Endothelial cell of umbilical vein (primary cell): Measurements from ENCODE around the gene SPATA6L. TPM values are rescaled to one million over a fixed set of nuclear protein-coding genes. Genes with fewer than 3 reads are reported as not detected.

Experiments used
- BruUV-seq: library from RNA; stranded (reverse); fragments of 400-500 nt; replicated peaks from 2 replicates; lab custom pipeline; 2021; lab: Mats Ljungman, UMichigan
- CTCF ChIA-PET: fragments of 300-600, 350-600 bp; sonication (Branson Sonifier 250); formaldehyde crosslinking; loops from one replicate; lab custom pipeline; 2021; ENCODE audit warnings: antibody characterized with exemption, inconsistent platforms; lab: Charles Lee
- POLR2A ChIA-PET: fragments of 300-600, 350-600 bp; sonication (Branson Sonifier 250); formaldehyde crosslinking; loops from one replicate; lab custom pipeline; 2021; ENCODE audit warnings: antibody characterized with exemption, inconsistent platforms; lab: Charles Lee
- DNase-seq: peaks from one replicate; pipeline ENCODE4 v3.0.0-alpha.2; 2011; ENCODE audit warnings: low read depth, low spot score
- FAIRE-seq: peaks from 2 replicates; lab custom pipeline; 2011; peaks lifted over from hg19 to GRCh38; lab: Jason Lieb, UNC
- H2AFZ ChIP-seq: 2 replicates; pipeline ENCODE4 v1.6.0; 2012; ENCODE audit warnings: low read depth, low read length, control low read depth, inconsistent platforms
- H3K27ac ChIP-seq: 2 replicates; pipeline ENCODE4 v1.5.1; 2011; ENCODE audit warnings: low read depth, mild to moderate bottlenecking, control low read depth, low read length, moderate library complexity; ENCODE audit not compliant: insufficient read depth
- H3K27me3 ChIP-seq, 2 experiments: 2 replicates each; pipeline versions ENCODE4 v1.6.0 to v1.6.1; 2011; ENCODE audit warnings: low read length in 2 of 2, mixed read lengths in 1 of 2; ENCODE audit not compliant: control insufficient read depth in 2 of 2, insufficient read depth in 2 of 2
- H3K36me3 ChIP-seq, 2 experiments: 2 replicates in 1 of 2; 3 replicates in 1 of 2; pipeline ENCODE4 v1.5.1; 2011; ENCODE audit warnings: low read length in 2 of 2, mild to moderate bottlenecking in 1 of 2, moderate library complexity in 1 of 2; ENCODE audit not compliant: control insufficient read depth in 2 of 2, insufficient read depth in 2 of 2; ENCODE audit errors: extremely low read depth in 1 of 2
- H3K4me1 ChIP-seq: 3 replicates; pipeline ENCODE4 v1.5.1; 2011; ENCODE audit warnings: mild to moderate bottlenecking, low read length; ENCODE audit not compliant: control insufficient read depth, insufficient read depth; ENCODE audit errors: extremely low read depth
- H3K4me2 ChIP-seq: 2 replicates; pipeline ENCODE4 v1.6.1; 2011; ENCODE audit warnings: low read length, control low read depth, mixed read lengths; ENCODE audit not compliant: insufficient read depth
- H3K4me3 ChIP-seq, 3 experiments: fragments of 200-600 bp in 1 of 3; sonication (generic), shearing (Covaris generic) in 1 of 3; replicated peaks in 1 of 3; 2 replicates each; pipeline ENCODE4 v1.5.1; 2011 to 2016; ENCODE audit warnings: control low read depth in 3 of 3, low read length in 3 of 3, mild to moderate bottlenecking in 2 of 3, inconsistent platforms in 1 of 3, low read depth in 1 of 3, moderate library complexity in 1 of 3; ENCODE audit not compliant: insufficient read depth in 1 of 3
- H3K79me2 ChIP-seq: 2 replicates; pipeline ENCODE4 v1.6.0; 2012; ENCODE audit warnings: low read length, inconsistent platforms; ENCODE audit not compliant: control insufficient read depth, insufficient read depth
- H3K9ac ChIP-seq: replicated peaks from 2 replicates; pipeline ENCODE3; 2011; ENCODE audit warnings: low read length, control low read depth; ENCODE audit not compliant: insufficient read depth; ENCODE audit errors: extremely low read depth
- H3K9me1 ChIP-seq: replicated peaks from 3 replicates; pipeline ENCODE4 v1.6.0; 2011; ENCODE audit warnings: mild to moderate bottlenecking, low read length; ENCODE audit not compliant: control insufficient read depth, insufficient read depth; ENCODE audit errors: extremely low read depth
- H3K9me3 ChIP-seq: replicated peaks from 2 replicates; pipeline ENCODE4 v1.5.1; 2012; ENCODE audit warnings: low read length, inconsistent platforms; ENCODE audit not compliant: control insufficient read depth, insufficient read depth
- H4K20me1 ChIP-seq: replicated peaks from 2 replicates; pipeline ENCODE3; 2011; ENCODE audit warnings: mild to moderate bottlenecking, low read length; ENCODE audit not compliant: control insufficient read depth, insufficient read depth; ENCODE audit errors: extremely low read depth
- CTCF ChIP-seq, 2 donors: IDR thresholded peaks; 1 replicate in 1 of 2; 2 replicates in 1 of 2; pipeline ENCODE4 v1.5.1; 2011; ENCODE audit warnings: low read length in 2 of 2, mild to moderate bottlenecking in 2 of 2, moderate library complexity in 2 of 2, control low read depth in 1 of 2, inconsistent platforms in 1 of 2, low read depth in 1 of 2; ENCODE audit not compliant: insufficient read depth in 1 of 2; ENCODE audit errors: extremely low read depth in 1 of 2
- EZH2 ChIP-seq: IDR thresholded peaks from 2 replicates; pipeline ENCODE4 v1.6.1; 2012; ENCODE audit warnings: borderline replicate concordance, low read depth, mild to moderate bottlenecking, moderate library complexity, low read length, inconsistent platforms; ENCODE audit not compliant: severe bottlenecking
- FOS ChIP-seq: IDR thresholded peaks from 2 replicates; pipeline ENCODE4 v1.6.1; 2011; ENCODE audit warnings: mild to moderate bottlenecking, low read length, moderate library complexity, borderline replicate concordance; ENCODE audit not compliant: insufficient read depth
- GATA2 ChIP-seq: IDR thresholded peaks from 2 replicates; pipeline ENCODE4 v1.7.0; 2011; ENCODE audit warnings: low read depth, mild to moderate bottlenecking, moderate library complexity, mixed read lengths, low read length; ENCODE audit not compliant: insufficient read length, insufficient read depth
- JUN ChIP-seq: IDR thresholded peaks from 2 replicates; pipeline ENCODE4 v1.6.1; 2011; ENCODE audit warnings: borderline replicate concordance, low read depth; ENCODE audit not compliant: insufficient read length, insufficient read depth
- MAX ChIP-seq: IDR thresholded peaks from 2 replicates; pipeline ENCODE4 v1.6.1; 2011; ENCODE audit not compliant: insufficient read depth, insufficient read length
- MYC ChIP-seq: IDR thresholded peaks from one replicate; pipeline ENCODE4 v1.6.1; 2011; ENCODE audit warnings: mild to moderate bottlenecking, low read depth, low read length
- POLR2A ChIP-seq: IDR thresholded peaks from 2 replicates; pipeline ENCODE4 v1.6.1; 2012; ENCODE audit warnings: low read depth, mild to moderate bottlenecking, control low read depth, low read length
- POLR2AphosphoS5 ChIP-seq: IDR thresholded peaks from 2 replicates; pipeline ENCODE4 v1.6.1; 2012; ENCODE audit warnings: low read depth, mild to moderate bottlenecking, control low read depth, low read length, moderate library complexity; ENCODE audit not compliant: insufficient read depth
- dilution Hi-C: fragments of 300-500 bp; cut with MboI; formaldehyde crosslinking; loops from one replicate; pipeline ENCODE4 v1.15.0; 2019; ENCODE audit warnings: low sequenced_read_pairs; ENCODE audit not compliant: extremely low pct_ligation_motif_present
- intact Hi-C: fragments of 100-400 bp; cut with micrococcal nuclease; formaldehyde crosslinking; loops from one replicate; pipeline ENCODE4 v1.10.0; 2022
- polyA plus RNA-seq, 4 experiments: library from polyadenylated mRNA; depleted of rRNA in 3 of 4; stranded (reverse) in 3 of 4; unstranded in 1 of 4; fragments of >200 nt; gene quantifications; 2 replicates each; pipeline versions ENCODE4 v1.2.1 to v1.2.3, GENCODE V29; 2011 to 2012; ENCODE audit warnings: missing spikeins in 1 of 4
- total RNA-seq: library from RNA; stranded (reverse); gene quantifications from 2 replicates; pipeline ENCODE4 v1.2.3, GENCODE V29; 2021

SPATA6L gene
- total and polyA plus RNA-seq, 2 donors (not counting 3 experiments of a cell fraction or from before 2014, with no cell fraction given) = 0.40 to 1.5 TPM

- BruUV-seq = no TSS peak
- Histone ChIP-seq H3K9ac (no peak overlapping the region), H3K4me2 (no peak overlapping the region), H3K4me3 (no peak overlapping the region), H3K4me1 (peaks cover 17% of the 10 kb centered on the region), H3K79me2 (no peaks in the 10 kb centered on the region), H3K36me3 (no peaks in the 10 kb centered on the region), H3K27me3 (no peaks in the 10 kb centered on the region), H4K20me1 (no peaks in the 10 kb centered on the region), H3K9me1 (no peaks in the 10 kb centered on the region), H2AFZ (no peak overlapping the region), H3K9me3 (no peaks in the 10 kb centered on the region), H3K27ac (no peak overlapping the region)
- no peak for TF ChIP-seq EZH2
- no peak for TF ChIP-seq JUN
- no peak for TF ChIP-seq POLR2A
- dilution Hi-C loops (no loop called here), intact Hi-C loops (no loop called here)
- DNase-seq (no peak), FAIRE-seq (no peak)
- ChIA-PET CTCF (interaction anchor here (2.4 kb wide), 1 partner anchor 10 kb away, joined by 13 read pairs; no protein-coding TSS in a partner anchor), POLR2A (no interaction called here)
These were observed 71.7 kb downstream of the SPATA6L start for GRCh38 chr9:4594545-4594944.

- Histone ChIP-seq H3K4me3 (no peak overlapping the region), H4K20me1 (no peaks in the 10 kb centered on the region), H3K36me3 (no peaks in the 10 kb centered on the region), H3K79me2 (no peaks in the 10 kb centered on the region), H3K4me1 (peaks cover 17% of the 10 kb centered on the region), H3K9me3 (no peaks in the 10 kb centered on the region), H3K27ac (no peak overlapping the region), H3K27me3 (no peaks in the 10 kb centered on the region), H3K9me1 (no peaks in the 10 kb centered on the region), H3K9ac (no peak overlapping the region), H3K4me2 (no peak overlapping the region), H2AFZ (no peak overlapping the region)
- peak; percentile 68 for FAIRE-seq
- TF ChIP-seq FOS (no peak), POLR2AphosphoS5 (no peak), GATA2 (no peak), POLR2A (no peak), JUN (no peak), CTCF (IDR thresholded peaks at IDR 0.05; ENCODE audit: extremely low read depth in 1 of 2, insufficient read depth in 1 of 2, low read depth in 1 of 2, low read length in 2 of 2) (no peak), MAX (no peak), EZH2 (no peak), MYC (no peak)
- ChIA-PET POLR2A (no interaction called here), CTCF (interaction anchor here (0.9 to 2.4 kb wide), 4 partner anchors 11 to 168 kb away, joined by 3 to 13 read pairs (median 4); partner anchors contain the start of gene CDC37L1)
- BruUV-seq = no TSS peak
- dilution Hi-C loops = no loop called here
- DNase-seq = peak; percentile 75
- intact Hi-C loops = no loop called here
These were observed 73.4 kb downstream of the SPATA6L start for GRCh38 chr9:4592886-4593285.
